Breast epithelium (tissue), 4 donors: ENCODE measurements around the gene SMC5. TPM values are rescaled to one million over a fixed set of nuclear protein-coding genes. Genes with fewer than 3 reads are reported as not detected.

Experiments
- DNase-seq, 2 donors: peaks; one replicate each; pipeline ENCODE4 v3.0.0-alpha.2; 2019; ENCODE audit warnings: low spot score in 2 of 2
- H3K27ac ChIP-seq, 2 donors: fragments of 200-600 bp; sonication (generic) in 1 of 2; one replicate each; pipeline ENCODE4 v1.5.1; 2016 to 2019; ENCODE audit warnings: mild to moderate bottlenecking in 1 of 2
- H3K27me3 ChIP-seq, 2 donors: fragments of 200-600 bp; sonication (generic) in 1 of 2; one replicate each; pipeline versions ENCODE4 v1.5.1 to v1.6.0; 2017 to 2019; ENCODE audit warnings: control low read depth in 1 of 2, mild to moderate bottlenecking in 1 of 2
- H3K36me3 ChIP-seq: fragments of 200-600 bp; one replicate; pipeline ENCODE4 v1.5.1; 2019
- H3K4me1 ChIP-seq, 2 donors: fragments of 200-600 bp; sonication (generic); one replicate each; pipeline ENCODE4 v1.5.1; 2016 to 2019; ENCODE audit warnings: control low read depth in 1 of 2
- H3K4me3 ChIP-seq, 3 donors: fragments of 200-600 bp; sonication (generic); 1 replicate in 2 of 3; 2 replicates in 1 of 3; pipeline ENCODE4 v1.5.1; 2016 to 2019; ENCODE audit warnings: mild to moderate bottlenecking in 3 of 3, moderate library complexity in 2 of 3
- H3K9me3 ChIP-seq, 2 donors: fragments of 200-600 bp; sonication (generic) in 1 of 2; one replicate each; pipeline ENCODE4 v1.5.1; 2016 to 2019; ENCODE audit warnings: control low read depth in 1 of 2
- CTCF ChIP-seq, 3 donors: fragments of 450-650 bp; IDR thresholded peaks; one replicate each; pipeline ENCODE4 v1.5.1; 2016 to 2017; ENCODE audit warnings: antibody characterized with exemption in 3 of 3, mild to moderate bottlenecking in 3 of 3, moderate library complexity in 3 of 3
- POLR2A ChIP-seq: fragments of 450-650 bp; IDR thresholded peaks from one replicate; pipeline ENCODE4 v1.6.1; 2016; ENCODE audit warnings: antibody characterized with exemption, mild to moderate bottlenecking, moderate library complexity
- POLR2AphosphoS5 ChIP-seq, 3 donors: sonication (generic); formaldehyde crosslinking; IDR thresholded peaks; one replicate each; pipeline ENCODE4 v1.6.1; 2017; ENCODE audit warnings: antibody characterized with exemption in 3 of 3
- intact Hi-C: fragments of 100-400 bp; cut with DNase I; formaldehyde crosslinking; loops from one replicate; pipeline ENCODE4 v1.15.1; 2023; ENCODE audit warnings: low total_unique reads
- total RNA-seq, 3 donors: library from RNA; depleted of rRNA; stranded (reverse); fragments of >200 nt; gene quantifications; one replicate each; pipeline ENCODE4 v1.1.0, GENCODE V29; 2016

SMC5 gene
- total RNA-seq, 3 donors from 2014 or later: 23.4 to 62.2 (median 43.9) TPM

- intact Hi-C loops: no loop called here
- Histone ChIP-seq H3K9me3 (no peaks in the 10 kb centered on the region), H3K27ac (peak overlapping the region; percentile 33 to 73), H3K27me3 (no peaks in the 10 kb centered on the region), H3K36me3 (no peaks in the 10 kb centered on the region), H3K4me3 (peak overlapping the region in 2 of 3 donors; percentile 7 to 39), H3K4me1 (peaks cover 0 to 21% of the 10 kb centered on the region in 2 donors)
- TF ChIP-seq CTCF (IDR thresholded peaks at IDR 0.05): no peak
- TF ChIP-seq POLR2AphosphoS5 (IDR thresholded peaks at IDR 0.05): no peak
- DNase-seq: peak in 1 of 2 donors; percentile 14
Measured at GRCh38 chr9:70403618-70404025, 144.8 kb downstream of the SMC5 start.

GRCh38 chr9:70404261-70404660 lies 145.5 kb downstream of the SMC5 start:
- Histone ChIP-seq H3K27ac (peak overlapping the region; percentile 29 to 73), H3K4me3 (peak overlapping the region in 1 of 3 donors; percentile 39)

More at GRCh38 chr9:70404261-70404660, 145.5 kb downstream of the SMC5 start:
- peak in 1 of 2 donors; percentile 15 for DNase-seq
- no peaks in the 10 kb centered on the region for H3K36me3 ChIP-seq
- no peak for TF ChIP-seq CTCF (IDR thresholded peaks at IDR 0.05)
- no peak for TF ChIP-seq POLR2AphosphoS5 (IDR thresholded peaks at IDR 0.05)
- no peak for TF ChIP-seq POLR2A
- no peaks in the 10 kb centered on the region for H3K9me3 ChIP-seq
- peaks cover 0 to 22% of the 10 kb centered on the region in 2 donors for H3K4me1 ChIP-seq
- intact Hi-C loops: no loop called here
- H3K27me3 ChIP-seq: no peaks in the 10 kb centered on the region

Other genes with a start within 250 kb of the SMC5 start
- gene MAMDC2, start 215.1 kb upstream of the SMC5 start, total RNA-seq: 10 to 100 TPM; 17.0 to 33.9 (median 18.7) TPM
- gene KLF9, start 155.7 kb downstream of the SMC5 start, total RNA-seq: 100 to 1,000 TPM; 129 to 223 (median 206) TPM